GM18867 (cell line): ENCODE data around the gene GLT1D1.

ENCODE experiments used
- ATAC-seq: cut with Tn5 transposase; IDR thresholded peaks from one replicate; pipeline ENCODE4 v1.9.1; 2021; ENCODE audit warnings: mild to moderate bottlenecking, moderate library complexity; ENCODE audit not compliant: unreplicated experiment

GLT1D1 gene

DNA sequence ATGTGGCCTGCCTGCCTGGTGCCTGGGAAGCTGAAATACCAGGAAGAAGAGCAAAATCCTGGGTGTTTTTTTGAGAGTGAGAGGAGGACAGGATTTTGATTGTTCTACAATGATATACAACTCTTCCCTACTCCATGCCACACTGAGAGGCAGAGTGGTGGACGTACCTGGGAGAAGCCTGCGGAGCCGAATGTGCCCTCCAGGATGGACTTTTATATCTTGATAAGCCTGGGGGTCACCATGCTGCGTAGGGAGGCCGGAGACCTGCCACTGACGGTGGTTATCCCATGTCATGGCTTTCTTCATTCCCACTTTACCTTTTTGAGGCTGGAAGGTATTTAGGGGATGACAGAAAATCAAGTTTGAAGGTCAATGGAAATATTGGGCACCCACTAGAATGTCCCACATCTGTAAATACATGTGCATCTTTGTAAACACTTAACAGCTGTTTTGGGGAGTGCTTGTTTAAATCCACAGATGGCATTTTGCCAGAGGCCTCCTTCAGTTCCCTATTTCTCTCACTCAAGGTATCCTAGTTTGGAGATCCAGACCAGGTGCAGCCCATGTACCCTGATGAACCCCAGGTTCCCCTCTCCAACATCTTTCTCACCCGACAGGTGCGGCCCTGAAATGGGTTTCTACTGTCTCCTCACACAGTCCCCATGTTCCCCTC, 1.1 kb upstream of the GLT1D1 start:
- ATAC-seq = no peak

DNA sequence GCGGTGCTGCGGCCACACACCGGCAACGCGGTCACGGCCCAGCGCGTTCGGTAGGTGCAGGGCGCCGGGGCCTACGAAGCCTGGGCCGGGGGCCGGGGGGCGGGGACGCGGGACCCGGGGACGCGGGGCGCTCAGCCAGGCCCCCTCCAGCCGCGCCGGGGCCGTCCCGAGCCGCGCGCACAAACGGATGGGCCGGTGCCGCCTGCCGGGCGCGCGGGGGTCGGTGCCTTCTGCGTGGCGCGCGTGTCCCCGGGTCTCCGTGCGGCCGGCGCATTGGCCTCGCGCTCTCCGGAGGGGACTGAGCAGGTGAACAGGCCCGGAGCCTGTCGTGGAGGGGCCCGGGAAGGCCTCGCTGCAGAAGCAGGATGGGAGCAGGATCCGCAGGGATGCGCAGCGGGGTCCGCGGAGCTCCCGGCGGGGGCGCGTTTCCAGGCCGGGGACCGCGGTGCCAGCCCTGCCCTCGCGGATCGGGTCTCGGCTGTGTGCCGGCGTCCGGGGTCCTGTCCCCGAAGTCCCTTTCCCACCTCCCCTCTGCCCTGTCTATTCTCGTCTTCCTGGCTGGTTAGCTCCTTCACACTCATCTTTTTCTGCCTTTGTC, 421 bp downstream of the GLT1D1 start:
- no peak for ATAC-seq

DNA sequence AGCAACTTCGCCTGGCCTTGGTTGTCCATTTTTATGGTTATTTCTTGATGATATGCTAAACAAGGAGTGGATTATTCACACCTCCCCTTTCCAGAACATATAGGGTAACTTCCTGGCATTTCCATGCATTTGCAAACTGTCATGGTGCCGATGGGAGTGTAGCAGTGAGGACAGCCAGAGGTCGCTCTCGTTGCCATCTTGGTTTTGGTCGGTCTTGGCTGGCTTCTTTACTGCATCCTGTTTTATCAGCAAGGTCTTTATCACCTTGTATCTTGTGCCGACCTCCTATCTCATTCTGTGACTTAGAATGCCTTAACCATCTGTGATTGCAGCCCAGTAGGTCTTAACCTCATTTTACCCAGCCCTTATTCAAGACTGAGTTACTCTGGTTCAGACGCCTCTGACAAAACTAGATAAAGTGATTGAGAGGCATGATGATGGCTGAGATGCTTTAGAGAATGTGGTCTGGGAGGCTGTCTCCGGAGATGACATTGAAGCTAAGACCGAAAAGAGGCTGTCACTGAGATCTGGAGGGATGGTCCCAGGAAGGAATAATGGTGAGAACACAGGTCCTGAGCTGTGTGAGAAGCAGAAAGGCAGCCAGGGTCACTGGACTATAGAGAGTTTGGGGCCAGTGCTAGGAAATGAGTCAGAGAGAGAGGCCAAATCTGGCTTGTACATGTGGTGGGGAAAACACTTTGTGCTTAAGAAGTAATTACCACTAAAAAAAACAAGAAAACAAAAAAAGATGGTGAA, 2.9 kb downstream of the GLT1D1 start:
- no peak for ATAC-seq

DNA sequence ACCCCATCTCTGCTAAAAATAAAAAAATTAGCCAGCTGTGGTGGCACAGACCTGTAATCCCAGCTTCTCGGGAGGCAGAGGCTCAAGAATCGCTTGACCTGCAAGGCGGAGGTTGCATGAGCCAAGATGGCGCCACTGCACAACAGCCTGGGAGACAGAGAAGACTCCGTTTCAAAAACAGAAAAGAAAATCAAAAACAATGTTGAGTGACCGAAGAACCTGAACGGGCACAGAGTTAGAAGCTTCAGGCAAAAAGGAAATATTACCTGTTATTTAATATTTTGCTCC, 3.5 kb downstream of the GLT1D1 start:
- ATAC-seq = no peak

DNA sequence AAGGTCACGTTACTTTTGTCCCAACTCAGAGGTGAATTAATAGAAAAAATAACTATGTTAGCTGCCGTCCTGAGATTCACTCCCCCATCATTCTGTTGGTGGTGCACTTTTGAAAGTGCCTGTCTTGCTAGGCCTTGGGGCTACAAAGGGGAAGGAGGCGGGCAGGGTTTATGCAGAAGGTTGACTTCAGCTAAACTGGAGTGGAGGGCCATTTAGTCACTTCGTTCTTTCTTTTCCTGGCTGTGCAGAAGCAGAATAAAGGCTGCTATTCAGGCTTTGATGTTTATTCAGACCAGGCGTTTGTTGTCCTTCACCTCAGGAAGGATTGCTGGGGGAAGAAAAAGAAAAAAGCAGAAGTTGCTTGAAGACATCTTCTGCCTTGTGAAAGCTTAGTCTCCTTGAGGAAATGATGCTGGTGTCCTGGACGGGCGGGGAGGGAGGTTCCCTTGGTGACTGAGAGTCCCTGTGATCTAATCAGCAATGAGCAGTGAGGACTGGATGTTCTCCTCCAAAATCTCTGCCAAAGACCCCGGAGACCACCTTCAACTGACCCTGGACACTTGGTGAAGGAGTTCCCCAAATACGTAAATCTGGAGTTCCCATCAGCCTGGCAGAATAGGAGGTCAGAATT, 4.0 kb downstream of the GLT1D1 start:
- no peak for ATAC-seq

DNA sequence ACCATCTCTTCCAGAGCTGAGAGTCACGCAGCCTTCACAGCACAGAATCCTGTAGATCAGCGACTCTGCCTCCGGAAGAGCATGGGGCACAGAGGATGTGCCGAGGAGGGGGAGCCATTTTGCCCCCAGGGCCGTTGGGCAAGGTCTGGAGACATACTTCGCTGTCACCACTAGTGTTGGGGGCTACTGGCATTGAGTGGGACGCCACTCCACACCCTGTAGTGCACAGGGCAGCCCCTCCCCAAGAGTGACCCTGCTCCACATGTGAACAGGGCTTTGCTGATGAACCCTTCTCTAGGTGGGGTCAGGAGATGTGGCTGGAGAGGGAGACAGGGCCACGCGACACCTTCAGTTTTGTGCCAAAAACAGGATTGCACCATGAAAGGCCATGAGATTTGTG, 6.0 kb downstream of the GLT1D1 start:
- no peak for ATAC-seq

DNA sequence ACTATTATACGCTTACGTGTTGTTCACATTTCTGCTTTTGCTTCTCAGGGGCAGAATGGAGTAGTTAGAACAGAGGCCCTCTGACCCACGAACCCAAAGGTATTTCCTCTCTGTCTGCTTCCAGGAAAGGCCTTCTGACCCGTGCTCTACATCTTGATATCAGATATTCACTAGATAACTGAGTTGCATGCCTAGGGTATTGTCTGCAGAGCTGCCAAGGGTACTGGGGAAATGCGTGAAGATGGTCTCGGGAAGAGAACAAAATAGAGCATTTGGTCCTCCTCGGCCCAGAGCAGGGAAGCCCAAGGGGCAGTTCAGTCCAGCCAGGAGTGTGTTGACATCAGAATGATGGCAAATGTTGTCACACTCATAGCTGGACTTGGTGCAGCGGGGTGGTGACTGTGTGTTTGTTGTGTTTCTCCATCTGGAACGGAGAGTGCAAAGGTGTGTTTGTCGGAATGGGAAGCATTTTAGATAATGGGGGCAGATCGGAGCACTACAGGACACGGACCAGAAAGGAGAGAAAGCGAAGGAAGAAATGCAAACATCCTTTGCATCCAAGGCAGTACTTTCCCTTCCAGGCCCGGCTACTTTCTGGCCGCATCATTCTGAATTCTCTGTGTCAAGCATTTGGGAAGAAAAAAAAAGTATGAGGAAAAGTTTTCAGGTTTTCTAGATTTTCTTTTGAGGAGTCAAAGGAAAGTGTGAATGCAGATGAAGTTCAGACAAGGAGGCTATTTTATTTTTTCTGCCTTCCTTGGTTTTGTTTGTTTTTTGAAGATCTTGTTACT, 8.1 kb downstream of the GLT1D1 start:
- no peak for ATAC-seq

DNA sequence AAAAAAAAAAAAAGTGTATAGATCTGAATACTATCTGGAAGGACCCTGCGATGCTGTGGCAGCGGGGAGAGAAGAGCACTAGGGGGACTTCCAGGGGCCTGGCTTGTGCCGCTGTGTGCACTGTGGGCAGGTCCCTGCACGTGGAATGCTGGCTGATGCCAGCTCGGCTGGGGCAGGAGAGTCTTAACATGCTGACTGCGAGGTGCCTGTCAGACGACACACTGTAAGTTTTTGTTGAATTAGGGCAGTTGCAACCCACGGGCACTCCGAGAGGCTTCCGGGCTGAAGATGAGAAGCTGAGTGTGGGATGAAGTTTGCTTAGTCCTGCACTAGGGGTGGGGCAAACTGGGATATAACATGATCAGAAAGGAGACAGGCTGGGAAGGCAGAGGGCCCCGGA, 10.7 kb downstream of the GLT1D1 start:
- ATAC-seq = no peak

DNA sequence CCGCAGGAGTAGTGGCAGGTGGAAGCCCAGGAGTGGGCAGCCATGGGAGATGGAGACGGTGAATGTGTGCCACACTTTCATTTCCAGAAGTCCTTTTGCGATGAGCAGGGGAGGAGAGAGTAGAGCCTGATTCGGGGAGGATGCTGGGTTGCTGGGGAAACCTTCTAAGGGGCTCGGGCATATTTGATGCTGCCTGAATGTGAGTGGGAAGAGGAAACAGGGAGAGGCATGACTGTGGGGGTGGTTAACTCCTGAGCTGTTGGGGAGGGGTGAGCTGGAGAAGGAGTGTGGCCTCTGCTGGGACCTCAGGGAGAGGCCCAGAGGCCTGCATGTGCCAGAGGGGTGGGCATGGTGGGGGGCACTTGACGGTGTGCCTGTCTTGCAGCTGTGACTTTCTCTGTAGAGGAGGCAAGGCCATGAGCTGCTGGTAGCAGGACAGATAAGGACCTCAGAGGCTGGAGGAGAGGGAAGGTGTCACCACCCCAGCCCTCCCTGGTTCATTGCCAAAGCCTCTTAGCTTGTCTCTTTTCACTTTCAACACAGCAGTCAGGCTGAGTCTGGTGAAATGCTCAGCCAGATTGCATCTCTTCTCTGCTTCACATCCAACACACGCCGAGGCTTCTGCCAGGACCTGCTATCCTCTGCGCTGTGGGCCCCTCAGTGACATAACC, 11.4 kb downstream of the GLT1D1 start:
- no peak for ATAC-seq

DNA sequence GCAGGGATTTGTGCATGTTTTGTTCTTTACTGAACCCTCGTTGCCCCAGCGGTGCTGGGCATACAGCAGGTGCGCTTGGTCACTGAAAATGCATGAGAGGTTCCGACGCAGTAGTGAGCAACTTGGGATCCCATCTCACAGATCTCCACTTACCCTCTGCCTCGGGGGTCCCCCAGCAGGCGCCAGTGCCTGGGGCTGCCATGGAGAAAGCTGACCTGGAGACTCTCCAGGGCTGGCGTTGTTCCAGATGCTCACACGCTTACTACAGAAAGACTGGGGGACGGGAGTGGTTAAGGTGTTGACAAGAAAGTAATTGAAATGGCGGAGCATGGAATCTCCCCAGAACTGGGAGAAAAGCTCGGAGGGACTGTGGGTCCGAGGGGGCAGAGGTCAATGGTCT, 14.2 kb downstream of the GLT1D1 start:
- ATAC-seq = no peak

DNA sequence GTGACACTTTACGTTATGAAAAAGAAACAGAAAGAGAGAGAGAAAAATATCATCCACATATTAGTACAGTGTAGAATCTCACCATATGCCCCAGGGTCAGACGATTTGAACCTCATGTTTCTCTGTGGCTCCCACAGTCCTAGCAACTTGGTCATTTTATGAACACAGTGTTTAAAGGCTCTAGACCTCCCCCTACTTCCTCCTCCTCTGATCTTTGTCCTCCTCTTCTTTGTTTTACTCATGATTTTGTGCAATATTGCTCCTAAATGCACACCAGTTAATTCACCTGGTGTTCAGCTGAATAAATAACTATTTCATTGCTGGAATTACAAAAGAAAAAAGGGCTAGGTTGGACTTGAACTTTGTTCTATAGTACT, 18.2 kb downstream of the GLT1D1 start:
- ATAC-seq = no peak

DNA sequence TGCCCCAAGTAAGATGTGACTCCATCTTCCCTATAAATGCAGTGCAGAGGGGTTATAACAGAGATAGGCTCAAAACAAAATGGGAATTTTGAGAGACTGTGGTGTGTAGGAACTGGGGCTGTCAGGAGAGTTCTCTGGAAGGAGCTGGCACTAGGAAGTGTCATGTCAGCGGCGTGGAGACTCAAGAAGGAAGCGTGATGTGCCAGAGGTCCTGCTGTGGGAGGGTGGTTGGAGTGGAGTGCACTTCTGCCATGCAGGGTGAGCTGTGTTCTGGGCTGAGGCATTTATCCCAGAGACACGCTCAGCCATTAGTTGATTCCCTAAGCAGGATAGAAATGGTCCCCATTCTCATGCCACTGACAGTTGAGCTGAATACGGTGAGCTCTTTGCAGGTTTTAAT, 19.0 kb downstream of the GLT1D1 start:
- ATAC-seq = no peak

DNA sequence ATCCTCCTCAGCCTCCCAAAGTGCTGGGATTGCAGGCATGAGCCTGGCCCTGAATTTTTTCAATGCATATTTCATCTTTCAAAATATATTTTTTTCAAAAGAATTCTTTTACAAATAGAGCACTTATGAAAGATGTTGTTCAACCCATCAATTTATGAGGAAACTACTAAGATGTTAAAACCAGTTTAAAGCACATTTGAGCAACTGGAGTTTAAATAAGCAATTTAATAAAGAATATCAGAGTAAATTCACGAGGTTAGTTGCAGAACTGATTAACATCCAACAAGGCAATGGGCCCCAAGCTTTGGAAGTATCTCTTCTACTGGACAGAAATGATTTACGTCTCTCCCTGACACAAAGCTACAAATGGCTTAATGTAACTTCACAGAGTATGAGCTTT, 23.3 kb downstream of the GLT1D1 start:
- ATAC-seq = no peak

DNA sequence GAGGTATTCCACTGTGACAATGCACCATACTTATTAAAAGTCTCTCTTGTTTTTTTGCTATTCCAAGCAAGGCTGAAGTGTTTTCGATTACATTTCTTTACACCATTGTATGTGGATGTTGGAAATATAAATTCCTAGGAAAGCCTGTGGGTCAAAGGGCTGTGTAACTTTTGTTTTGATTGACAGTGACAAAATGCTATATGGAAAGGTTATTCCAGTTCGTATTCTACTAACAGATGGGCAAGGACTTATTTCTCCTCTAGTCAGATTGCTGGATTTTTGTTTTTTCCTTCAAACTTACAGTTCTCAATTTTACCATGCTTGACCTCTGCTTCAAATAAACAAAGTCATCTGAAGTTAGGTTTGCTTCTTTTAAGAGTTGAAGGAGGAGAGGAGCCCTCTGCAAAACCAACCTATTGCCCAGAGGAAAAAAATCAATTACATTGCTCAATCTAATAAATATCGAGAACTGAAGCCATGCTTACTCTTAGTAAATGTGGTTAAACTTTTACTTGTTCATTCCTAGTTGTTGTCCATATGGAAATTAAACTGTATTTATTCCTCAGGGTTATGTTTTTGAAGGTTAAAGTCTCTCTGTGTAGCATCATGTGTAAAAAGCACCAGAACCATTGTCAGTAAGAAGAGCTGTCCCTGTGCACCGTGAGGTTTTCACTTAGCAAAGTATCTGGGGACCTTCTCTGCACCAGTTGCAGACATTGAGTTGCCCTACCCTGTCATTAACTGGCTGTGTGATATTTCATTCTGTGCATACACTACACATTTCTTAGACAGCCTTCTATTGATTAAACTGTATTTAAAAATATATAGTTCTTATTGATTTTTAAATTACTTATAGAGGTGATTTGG, 26.9 kb downstream of the GLT1D1 start:
- no peak for ATAC-seq

DNA sequence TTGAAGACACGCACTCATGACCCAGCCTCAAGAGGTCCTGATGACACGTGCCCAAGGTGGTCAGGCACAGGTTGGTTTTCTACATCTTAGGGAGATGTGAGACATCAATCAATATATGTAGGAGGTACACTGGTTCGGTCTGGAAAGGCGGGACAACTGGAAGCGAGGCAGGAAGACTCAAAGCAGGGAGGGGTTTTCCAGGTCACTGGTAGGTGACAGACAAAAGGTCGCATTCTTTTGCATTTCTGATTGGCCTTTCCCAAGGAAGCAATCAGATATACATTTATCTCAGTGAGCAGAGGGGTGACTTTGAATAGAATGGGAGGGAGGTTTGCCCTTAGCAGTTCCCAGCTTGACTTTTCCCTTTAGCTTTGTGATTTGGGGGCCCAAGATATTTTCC, 38.6 kb downstream of the GLT1D1 start:
- ATAC-seq = no peak

DNA sequence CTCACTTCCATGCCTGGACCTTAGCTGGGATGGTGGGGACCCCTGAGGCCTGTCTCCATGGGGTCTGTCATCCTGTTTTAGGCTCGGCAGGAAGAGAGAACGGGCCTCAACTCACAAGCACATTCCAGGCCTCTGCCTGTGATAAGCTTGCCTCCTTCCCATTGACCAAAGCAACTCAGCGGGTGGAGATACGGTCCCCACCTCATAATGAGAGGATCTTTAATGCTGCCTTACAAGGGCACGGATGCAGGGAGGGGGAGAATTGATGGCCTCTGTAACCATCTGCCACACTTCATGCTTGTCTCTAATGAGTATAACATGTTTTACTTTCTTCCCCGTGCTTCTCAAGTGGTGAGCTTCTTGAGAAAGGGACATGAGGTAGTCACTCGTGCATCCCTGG, 50.0 kb downstream of the GLT1D1 start:
- no peak for ATAC-seq

DNA sequence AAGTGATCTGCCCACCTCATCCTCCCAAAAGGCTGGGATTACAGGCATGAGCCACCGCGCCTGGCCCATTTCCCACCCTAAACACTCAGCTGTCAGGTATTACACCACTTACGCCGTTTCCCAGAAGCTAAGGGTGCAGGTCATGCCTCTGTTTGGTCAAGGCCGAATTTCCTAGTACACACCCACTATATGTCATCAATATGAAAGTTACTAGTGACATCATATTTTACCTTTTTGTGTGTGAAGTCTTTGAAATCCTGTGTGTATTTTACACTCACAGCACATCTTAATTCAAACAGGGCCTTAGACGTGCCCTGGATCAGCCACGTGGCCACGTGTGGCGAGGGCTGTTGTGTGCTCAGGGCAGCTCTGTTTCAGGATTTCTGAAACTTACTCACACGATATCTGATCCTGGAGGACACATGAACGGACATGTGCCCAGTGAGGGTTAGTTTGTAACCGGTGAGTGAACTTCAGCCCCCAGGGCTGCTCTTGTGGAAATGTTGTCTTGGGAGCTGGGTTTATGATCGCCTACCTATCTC, 51.8 kb downstream of the GLT1D1 start:
- no peak for ATAC-seq

DNA sequence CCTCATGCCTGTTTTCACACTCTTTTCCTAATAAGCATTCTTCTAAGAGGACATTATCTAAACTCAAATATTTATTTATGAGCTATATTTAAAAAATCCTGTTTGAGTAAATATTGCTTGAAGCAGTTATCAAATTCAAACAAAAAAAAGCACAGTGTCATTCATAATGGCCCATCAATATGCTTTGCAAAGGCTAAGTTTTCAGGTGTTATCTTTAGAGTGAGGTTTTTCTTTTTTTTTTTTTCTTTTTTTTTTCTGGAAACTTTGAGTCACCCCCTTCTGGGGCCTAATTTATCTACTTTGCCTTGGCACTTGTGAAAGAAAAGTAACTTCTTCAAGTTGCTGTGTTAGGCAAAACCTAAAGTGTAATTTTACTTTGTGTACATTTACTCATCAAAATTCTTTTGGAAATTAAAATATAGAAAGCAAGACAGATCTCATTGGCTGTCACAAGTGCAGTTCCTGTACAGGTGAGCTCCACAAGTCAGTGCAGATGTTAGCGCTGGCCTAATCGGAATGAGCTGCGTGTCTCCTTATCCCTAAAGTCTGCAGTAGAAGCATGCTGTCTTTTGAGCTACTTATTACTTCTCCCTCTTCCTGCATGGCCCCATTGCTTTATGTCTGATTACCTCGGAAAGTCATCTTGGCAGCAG, 53.3 kb downstream of the GLT1D1 start:
- ATAC-seq = no peak

DNA sequence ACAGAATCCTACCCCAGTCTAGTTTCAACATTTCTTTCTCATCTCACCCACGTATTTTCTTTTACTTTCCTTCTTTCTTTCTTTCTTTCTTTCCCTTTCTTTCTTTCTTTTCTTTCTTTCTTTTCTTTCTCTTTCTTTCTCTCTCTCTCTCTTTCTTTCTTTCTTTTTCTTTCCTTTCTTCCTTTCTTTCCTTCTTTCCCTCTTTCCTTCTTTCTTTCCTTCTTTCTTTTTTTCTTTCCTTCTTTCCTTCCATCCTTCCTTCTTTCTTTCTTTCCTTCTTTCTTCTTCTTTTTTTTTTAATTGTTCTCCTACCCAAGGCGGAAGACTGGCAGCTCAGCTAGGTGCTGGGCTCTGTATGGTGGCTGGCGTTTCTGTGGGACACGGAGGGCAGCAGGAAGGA, 55.0 kb downstream of the GLT1D1 start:
- no peak for ATAC-seq
